HG02981 (cell line): ENCODE results near the gene EEF1AKMT1.
"Not testable (repeated sequence)": the region's sequence is repeated elsewhere in the genome, so short reads cannot be mapped to it uniquely, and the experiment has no call there.

Experiments
- ATAC-seq: cut with Tn5 transposase; IDR thresholded peaks from one replicate; pipeline ENCODE4 v1.9.1; 2021; ENCODE audit warnings: mild to moderate bottlenecking, moderate library complexity; ENCODE audit not compliant: unreplicated experiment

EEF1AKMT1 gene

DNA sequence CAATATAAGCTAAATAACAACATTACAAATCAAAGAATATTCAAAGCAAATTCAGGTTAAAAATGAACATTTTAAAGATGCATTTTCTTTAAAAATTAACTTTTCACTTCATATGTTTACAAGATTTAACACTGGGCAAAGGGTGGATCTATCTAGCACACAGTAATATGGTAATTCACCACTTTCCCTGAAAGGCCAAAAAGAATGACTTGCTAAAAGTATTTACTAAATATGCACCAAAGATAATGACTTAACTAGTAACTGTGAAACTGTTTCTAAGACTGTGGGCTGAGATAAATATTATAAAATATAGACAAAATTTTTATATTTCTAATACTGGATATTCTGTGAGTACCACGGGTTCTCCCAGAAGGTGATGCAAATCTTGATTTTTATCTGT, 4.5 kb upstream of the EEF1AKMT1 start:
- ATAC-seq, result no peak

DNA sequence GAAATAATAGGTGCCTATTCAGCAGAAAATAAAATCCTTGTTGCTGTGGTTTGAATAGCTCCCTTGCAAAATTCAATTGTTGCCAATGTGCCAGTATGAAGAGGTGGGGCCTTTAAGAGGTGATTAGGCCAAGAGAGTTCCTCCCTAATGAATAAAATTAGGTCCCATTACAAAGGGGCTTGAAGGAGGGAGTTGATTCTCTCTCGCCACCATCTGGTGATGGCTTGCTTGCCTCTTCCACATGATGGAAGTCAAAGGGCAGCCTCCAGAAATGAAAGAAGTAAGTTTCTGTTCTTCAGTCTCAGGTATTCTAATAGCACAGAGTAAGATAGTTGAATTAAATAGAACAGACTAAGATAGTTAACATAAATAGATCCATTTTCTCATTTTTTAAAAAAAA, 3.0 kb upstream of the EEF1AKMT1 start:
- ATAC-seq, result no peak

GRCh38 chr13:20775961-20776360, 2.2 kb upstream of the EEF1AKMT1 start:
- ATAC-seq, result no peak

DNA sequence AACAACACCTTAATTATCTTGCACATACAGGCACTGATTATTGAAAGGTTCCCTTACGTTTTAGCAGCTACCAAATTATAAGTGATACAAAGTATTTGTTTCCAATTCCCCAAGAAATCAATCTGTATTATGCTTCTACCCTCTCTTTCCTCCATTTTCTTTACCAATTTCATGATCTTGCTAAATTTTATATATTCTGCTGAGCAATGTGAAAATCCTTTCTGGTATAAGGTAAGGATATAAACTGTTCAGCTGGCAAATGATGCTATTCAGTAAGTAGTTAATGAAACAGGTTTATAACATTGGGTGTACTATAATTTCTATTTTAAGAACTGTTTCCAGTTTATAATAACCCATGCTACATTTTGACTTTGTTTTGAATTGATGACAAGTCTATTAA, 985 bp upstream of the EEF1AKMT1 start:
- ATAC-seq, result no peak

- no peak for ATAC-seq
Observed at GRCh38 chr13:20772401-20773131, 1.2 kb downstream of the EEF1AKMT1 start.

- no peak for ATAC-seq
Observed at GRCh38 chr13:20769834-20770233, 3.9 kb downstream of the EEF1AKMT1 start.

GRCh38 chr13:20769091-20769490, 4.7 kb downstream of the EEF1AKMT1 start:
- no peak for ATAC-seq

DNA sequence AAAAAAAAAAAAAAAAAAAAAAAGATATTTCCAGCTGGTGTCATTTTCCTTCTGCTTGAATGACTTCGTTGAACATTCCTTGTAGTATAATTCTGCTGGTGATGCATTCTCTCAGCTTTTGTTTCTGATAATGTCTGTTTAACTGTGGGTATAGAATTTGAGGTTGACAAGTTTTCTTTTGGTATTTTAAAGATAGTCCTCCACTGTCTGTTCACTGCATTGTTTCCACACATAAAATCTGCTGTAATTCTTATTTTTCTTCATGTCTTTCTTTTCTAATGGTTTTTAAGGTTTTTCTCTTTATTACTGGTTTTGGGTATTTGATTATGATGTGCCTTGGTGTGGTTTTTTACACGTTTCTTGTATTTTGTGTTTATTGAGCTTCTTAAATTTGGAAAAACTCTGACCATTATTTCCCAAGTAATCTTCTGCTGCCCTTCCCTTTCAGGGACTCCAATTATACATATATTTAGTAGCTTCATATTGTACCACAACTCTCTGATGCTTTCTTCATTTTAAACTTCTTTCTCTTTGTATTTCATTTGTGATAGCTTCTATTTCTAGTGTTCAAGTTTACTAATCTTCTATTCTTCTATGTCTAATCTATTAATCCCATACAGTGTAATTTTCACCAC, 6.3 kb downstream of the EEF1AKMT1 start:
- no peak for ATAC-seq

DNA sequence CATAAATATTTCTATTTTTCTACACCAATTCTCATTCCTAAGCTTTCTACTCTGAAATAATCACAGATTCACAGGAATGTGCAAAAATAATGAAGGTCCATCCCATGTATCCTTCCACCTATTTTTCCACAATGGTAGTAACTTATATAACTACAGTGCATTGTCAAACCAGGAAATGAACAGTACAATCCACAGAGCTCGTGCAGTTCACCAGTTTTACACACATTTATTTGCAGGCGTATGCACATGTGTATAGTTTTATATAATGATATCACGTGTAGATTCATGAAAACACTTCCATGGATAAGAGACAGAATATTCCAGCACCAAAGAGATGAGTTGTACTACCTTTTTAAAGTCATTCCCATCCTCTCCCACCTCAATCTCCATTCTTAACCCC, 12.9 kb downstream of the EEF1AKMT1 start:
- ATAC-seq, result no peak

DNA sequence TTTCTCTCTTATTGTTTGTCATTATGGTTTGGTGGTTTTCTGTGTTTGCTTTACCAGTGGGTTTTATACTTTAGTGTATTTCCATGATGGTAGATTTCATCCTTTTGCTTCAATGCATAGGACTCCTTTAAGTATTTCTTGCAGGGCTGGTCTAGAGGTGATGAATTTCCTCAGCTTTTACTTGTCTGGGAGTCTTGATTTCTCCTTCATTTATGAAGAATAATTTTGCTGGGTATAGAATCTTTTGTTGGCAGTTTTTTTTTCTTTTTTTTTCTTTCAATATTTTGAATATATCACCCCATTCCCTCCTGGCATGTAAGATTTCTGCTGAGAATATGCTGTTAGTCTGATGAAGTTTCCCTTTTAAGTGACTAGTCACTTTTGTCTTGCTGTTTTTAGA, 19.8 kb downstream of the EEF1AKMT1 start:
- no peak for ATAC-seq

GRCh38 chr13:20749377-20749776, 24.4 kb downstream of the EEF1AKMT1 start:
- no peak for ATAC-seq

GRCh38 chr13:20743830-20744404, 29.8 kb downstream of the EEF1AKMT1 start:
- ATAC-seq, result not testable (repeated sequence)

DNA sequence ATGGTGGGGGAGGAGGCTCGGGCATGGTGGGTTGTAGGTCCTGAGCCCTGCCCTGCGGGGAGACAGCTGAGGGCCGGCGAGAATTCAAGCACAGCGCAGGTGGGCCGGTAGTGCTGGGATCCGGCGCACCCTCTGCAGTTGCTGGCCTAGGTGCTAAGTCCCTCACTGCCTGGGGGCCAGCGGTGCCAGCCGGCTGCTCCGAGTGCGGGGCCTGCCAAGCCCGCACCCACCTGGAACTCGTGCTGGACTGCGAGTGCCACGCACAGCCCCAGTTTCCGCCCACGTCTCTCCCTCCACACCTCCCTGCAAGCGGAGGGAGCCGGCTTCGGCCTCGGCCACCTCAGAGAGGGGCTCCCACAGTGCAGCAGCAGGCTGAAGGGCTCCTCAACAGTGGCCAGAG, 33.7 kb downstream of the EEF1AKMT1 start:
- ATAC-seq, result no peak

DNA sequence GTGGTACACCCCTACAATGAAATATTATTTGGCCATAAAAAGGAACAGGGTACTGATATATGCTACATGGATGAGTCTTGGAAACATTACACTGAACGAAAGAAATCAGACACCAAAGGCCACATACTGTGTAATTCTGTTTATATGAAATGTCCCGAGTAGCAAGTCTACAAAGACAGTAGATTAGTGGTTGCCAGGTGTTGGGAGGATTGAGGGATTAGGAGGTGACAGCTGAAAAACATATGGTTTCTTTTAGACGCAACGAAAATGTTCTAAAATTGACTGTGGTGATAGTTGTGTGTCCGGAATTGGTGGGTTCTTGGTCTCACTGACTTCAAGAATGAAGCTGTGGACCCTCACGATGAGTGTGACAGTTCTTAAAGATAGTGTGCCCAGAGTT, 35.1 kb downstream of the EEF1AKMT1 start:
- ATAC-seq, result no peak

GRCh38 chr13:20729633-20730585, 43.9 kb downstream of the EEF1AKMT1 start:
- ATAC-seq, result no peak

DNA sequence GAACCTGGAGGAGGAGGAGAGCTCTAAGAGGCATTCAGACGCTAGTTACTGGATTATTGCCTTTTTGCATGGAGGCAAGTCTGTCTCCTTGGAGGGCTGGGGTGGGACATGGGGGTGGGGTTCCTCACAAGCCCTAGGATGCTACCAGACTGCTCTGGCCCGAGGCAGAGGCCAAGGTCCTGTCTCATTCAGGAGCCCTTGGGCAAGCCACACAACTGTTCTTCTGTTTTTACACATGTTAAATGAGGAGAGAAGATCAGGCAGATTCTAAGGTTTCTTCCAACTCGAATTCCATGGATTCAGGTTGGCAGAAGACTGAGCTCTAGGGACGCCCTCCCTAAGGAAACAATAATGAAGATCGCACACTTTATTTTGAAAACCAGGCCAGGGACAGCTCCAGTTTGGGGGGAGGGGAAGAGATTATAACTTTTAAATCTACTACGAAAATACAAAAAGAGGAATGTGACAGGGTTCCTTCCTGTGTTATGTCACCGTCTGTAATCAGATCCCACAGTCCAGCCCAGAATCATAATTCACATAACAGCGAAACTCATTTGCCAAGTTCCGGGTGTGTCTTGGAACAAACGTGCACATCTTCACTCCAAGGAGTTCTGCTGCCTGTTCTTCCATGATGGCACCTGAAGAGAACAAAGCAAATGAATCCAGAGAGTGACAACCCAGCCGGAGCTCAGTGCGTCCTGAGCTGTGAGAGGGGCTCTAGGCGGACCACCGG, 45.0 kb downstream of the EEF1AKMT1 start:
- ATAC-seq, result no peak

DNA sequence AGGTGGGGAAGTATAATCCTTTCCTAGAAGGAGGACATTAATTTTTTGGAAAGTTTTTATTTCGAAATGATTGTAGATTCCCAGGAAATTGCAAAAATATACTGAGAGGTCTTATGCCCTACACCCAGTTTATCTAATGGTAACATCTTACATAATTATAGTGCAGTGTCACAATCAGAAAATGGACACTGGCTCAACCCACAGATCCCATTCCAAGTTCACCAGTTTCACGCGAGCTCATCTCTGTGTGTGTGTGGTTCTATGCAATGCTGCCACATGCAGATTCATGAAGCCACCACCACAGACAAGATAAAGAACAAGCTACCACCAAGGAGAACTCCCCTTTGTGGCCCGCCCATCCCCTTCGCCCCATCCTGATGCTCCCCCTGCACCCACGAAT, 45.9 kb downstream of the EEF1AKMT1 start:
- ATAC-seq, result no peak

GRCh38 chr13:20721454-20722357, 52.1 kb downstream of the EEF1AKMT1 start:
- no peak for ATAC-seq

GRCh38 chr13:20721058-20721453, 52.7 kb downstream of the EEF1AKMT1 start:
- no peak for ATAC-seq

- ATAC-seq, result no peak
Observed at GRCh38 chr13:20720499-20720898, 53.3 kb downstream of the EEF1AKMT1 start.
